ENCODE data around the gene LDHB. TPM values are rescaled to one million over a fixed set of nuclear protein-coding genes. Genes with fewer than 3 reads are reported as not detected.
"Not testable (repeated sequence)": the region's sequence is repeated elsewhere in the genome, so short reads cannot be mapped to it uniquely, and the experiment has no call there.

Gene LDHB
- total RNA-seq, 1 donor from 2014 or later, result 532 TPM

DNA sequence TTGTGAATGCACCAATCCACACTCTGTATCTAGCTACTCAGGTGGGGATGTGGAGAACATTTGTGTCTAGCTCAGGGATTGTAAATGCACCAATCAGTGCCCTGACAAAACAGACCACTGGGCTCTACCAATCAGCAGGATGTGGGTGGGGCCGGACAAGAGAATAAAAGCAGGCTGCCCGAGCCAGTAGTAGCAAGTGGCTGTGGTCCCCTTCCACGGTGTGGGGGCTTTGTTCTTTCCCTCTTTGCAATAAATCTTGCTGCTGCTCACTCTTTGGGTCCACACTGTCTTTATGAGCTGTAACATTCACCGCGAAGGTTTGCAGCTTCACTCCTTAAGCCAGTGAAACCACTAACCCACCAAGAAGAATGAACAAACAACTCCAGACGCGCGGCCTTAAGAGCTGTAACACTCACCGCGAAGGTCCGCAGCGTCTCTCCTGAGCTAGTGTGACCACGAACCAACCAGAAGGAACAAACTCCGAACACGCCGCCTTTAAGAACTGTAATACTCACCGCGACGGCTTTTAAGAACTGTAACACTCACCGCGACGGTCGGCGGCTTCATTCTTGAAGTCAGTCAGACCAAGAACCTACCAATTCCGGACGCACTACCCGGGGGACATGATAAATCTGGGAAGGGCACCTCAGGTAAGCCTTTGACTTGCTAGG, 4.6 kb upstream of the LDHB start:
- no peak overlapping the region for H3K27ac Mint-ChIP-seq (ENCODE audit: unreplicated experiment)
- TF ChIP-seq, protein P1, sequence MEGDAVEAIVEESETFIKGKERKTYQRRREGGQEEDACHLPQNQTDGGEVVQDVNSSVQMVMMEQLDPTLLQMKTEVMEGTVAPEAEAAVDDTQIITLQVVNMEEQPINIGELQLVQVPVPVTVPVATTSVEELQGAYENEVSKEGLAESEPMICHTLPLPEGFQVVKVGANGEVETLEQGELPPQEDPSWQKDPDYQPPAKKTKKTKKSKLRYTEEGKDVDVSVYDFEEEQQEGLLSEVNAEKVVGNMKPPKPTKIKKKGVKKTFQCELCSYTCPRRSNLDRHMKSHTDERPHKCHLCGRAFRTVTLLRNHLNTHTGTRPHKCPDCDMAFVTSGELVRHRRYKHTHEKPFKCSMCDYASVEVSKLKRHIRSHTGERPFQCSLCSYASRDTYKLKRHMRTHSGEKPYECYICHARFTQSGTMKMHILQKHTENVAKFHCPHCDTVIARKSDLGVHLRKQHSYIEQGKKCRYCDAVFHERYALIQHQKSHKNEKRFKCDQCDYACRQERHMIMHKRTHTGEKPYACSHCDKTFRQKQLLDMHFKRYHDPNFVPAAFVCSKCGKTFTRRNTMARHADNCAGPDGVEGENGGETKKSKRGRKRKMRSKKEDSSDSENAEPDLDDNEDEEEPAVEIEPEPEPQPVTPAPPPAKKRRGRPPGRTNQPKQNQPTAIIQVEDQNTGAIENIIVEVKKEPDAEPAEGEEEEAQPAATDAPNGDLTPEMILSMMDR (IDR thresholded peaks at IDR 0.05), result no peak
- no peak for DNase-seq (ENCODE audit: low spot score)
- H3K27me3 Mint-ChIP-seq (ENCODE audit: low read depth), result no peaks in the 10 kb centered on the region
- H3K9me3 Mint-ChIP-seq (ENCODE audit: low read depth), result no peaks in the 10 kb centered on the region
- peaks cover 22% of the 10 kb centered on the region for H3K4me1 Mint-ChIP-seq (ENCODE audit: low read depth)
- H3K4me3 Mint-ChIP-seq (ENCODE audit: unreplicated experiment), result no peak overlapping the region
- H3K36me3 Mint-ChIP-seq (ENCODE audit: low read depth), result no peaks in the 10 kb centered on the region

DNA sequence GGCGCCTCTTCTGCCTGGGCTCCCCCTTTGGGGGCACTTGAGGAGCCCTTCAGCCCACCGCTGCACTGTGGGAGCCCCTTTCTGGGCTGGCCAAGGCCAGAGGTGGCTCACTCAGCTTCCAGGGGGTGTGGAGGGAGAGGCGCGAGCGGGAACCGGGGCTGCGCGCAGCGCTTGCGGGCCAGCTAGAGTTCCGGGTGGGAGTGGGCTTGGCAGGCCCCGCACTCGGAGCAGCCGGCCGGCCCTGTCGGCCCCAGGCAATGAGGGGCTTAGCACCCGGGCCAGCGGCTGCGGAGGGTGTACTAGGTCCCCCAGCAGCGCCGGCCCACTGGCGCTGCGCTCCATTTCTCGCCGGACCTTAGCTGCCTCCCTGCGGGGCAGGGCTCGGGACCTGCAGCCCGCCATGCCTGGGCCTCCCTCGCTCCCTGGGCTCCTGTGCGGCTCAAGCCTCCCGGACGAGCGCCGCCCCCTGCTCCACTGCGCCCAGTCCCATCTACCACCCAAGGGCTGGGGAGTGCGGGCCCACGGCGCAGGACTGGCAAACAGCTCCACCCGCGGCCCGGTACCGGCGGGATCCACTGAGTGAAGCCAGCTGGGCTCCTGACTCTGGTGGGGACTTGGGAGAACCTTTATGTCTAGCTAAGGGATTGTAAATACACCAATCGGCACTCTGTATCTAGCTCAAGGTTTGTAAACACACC, 3.9 kb upstream of the LDHB start:
- not testable (repeated sequence) for H3K9me3 Mint-ChIP-seq (ENCODE audit: low read depth); H3K27me3 Mint-ChIP-seq (ENCODE audit: low read depth); H3K36me3 Mint-ChIP-seq (ENCODE audit: low read depth); H3K4me3 Mint-ChIP-seq (ENCODE audit: unreplicated experiment); H3K27ac Mint-ChIP-seq (ENCODE audit: unreplicated experiment)
- peak; percentile 74 for DNase-seq (ENCODE audit: low spot score)
- H3K4me1 Mint-ChIP-seq (ENCODE audit: low read depth), result peaks cover 16% of the 10 kb centered on the region

DNA sequence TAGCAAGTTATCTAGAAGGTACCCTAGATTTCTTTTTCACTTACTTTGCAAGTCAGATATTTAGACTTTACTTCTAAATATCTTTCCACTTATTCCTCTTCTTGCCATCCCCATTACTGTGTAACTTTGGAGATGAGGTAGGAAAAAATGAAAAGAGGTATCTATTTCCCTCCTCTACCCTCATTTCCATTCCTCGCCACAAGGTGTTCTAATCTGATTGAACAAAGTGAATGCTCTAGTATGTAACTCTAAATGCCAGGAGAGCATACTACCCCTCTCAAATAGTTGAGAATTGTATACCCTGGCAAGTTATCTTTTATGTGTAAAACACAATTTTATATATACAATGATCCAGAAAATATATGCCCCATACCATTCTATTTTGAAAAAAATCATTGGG, 1.7 kb upstream of the LDHB start:
- H3K36me3 Mint-ChIP-seq (ENCODE audit: low read depth), result no peaks in the 10 kb centered on the region
- no peak overlapping the region for H3K27ac Mint-ChIP-seq (ENCODE audit: unreplicated experiment)
- H3K9me3 Mint-ChIP-seq (ENCODE audit: low read depth), result no peaks in the 10 kb centered on the region
- H3K4me1 Mint-ChIP-seq (ENCODE audit: low read depth), result peaks cover 31% of the 10 kb centered on the region
- DNase-seq (ENCODE audit: low spot score), result no peak
- no peak overlapping the region for H3K4me3 Mint-ChIP-seq (ENCODE audit: unreplicated experiment)
- no peaks in the 10 kb centered on the region for H3K27me3 Mint-ChIP-seq (ENCODE audit: low read depth)
- TF ChIP-seq, protein P1 (IDR thresholded peaks at IDR 0.05), result no peak

DNA sequence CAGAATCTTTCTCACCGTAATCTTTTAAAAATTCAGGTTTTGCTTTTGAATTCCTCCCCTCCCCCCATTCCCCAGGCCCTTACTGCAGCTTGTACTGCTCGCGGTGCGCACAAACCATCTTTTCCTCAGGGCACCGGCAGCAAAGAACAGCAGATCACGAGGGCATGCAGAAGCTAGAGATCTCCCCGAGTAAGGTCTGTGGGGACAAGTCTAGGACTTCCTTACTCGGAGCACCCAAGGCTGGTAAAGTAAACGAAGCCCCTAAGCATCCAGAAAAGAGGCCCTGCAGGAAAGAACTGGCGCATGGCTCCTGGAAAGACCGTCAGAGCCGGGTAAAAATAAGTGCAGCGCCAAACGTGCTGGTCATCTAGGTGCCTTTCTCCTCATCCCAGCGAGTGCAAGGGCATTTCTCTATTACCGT, 727 bp downstream of the LDHB start:
- H3K4me3 Mint-ChIP-seq (ENCODE audit: unreplicated experiment), result peak overlapping the region; percentile 98

DNA sequence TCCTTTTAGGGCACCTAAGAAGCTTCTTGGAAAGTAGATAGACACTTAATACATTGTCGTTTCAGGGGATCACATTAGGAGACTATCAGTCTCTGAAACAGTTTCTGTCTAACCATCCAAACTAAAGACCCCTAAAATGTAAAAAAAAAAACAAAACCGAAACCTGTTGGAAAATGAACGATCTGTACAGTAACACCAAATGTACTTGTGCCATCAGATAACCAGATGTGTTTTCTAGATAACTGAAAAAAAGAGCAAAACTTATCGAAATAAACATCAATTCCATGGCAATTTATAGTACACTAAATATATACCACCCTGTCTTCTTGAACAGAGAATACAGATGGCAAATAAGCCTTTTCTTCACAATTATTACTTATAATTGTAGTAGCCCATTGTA, 2.1 kb downstream of the LDHB start:
- TF ChIP-seq, protein P1 (IDR thresholded peaks at IDR 0.05), result no peak
- Mint-ChIP-seq H3K27me3 (ENCODE audit: low read depth) (no peaks in the 10 kb centered on the region), H3K27ac (ENCODE audit: unreplicated experiment) (peak overlapping the region; percentile 98), H3K36me3 (ENCODE audit: low read depth) (peaks cover 24% of the 10 kb centered on the region), H3K9me3 (ENCODE audit: low read depth) (no peaks in the 10 kb centered on the region), H3K4me3 (ENCODE audit: unreplicated experiment) (peak overlapping the region; percentile 98), H3K4me1 (ENCODE audit: low read depth) (peaks cover 51% of the 10 kb centered on the region)
- DNase-seq (ENCODE audit: low spot score), result no peak

More for the DNA sequence above, 727 bp downstream of the LDHB start:
- TF ChIP-seq, protein P1 (IDR thresholded peaks at IDR 0.05), result no peak
- Mint-ChIP-seq H3K9me3 (ENCODE audit: low read depth) (no peaks in the 10 kb centered on the region), H3K4me1 (ENCODE audit: low read depth) (peaks cover 42% of the 10 kb centered on the region), H3K36me3 (ENCODE audit: low read depth) (peaks cover 15% of the 10 kb centered on the region), H3K27ac (ENCODE audit: unreplicated experiment) (peak overlapping the region; percentile 98), H3K27me3 (ENCODE audit: low read depth) (no peaks in the 10 kb centered on the region)
- DNase-seq (ENCODE audit: low spot score), result no peak
